ENCODE data around the gene BCL11B. TPM values are rescaled to one million over a fixed set of nuclear protein-coding genes. Genes with fewer than 3 reads are reported as not detected.

BCL11B gene
- total RNA-seq, 4 donors from 2014 or later, result 7.7 to 10.2 (median 10.0) TPM

DNA sequence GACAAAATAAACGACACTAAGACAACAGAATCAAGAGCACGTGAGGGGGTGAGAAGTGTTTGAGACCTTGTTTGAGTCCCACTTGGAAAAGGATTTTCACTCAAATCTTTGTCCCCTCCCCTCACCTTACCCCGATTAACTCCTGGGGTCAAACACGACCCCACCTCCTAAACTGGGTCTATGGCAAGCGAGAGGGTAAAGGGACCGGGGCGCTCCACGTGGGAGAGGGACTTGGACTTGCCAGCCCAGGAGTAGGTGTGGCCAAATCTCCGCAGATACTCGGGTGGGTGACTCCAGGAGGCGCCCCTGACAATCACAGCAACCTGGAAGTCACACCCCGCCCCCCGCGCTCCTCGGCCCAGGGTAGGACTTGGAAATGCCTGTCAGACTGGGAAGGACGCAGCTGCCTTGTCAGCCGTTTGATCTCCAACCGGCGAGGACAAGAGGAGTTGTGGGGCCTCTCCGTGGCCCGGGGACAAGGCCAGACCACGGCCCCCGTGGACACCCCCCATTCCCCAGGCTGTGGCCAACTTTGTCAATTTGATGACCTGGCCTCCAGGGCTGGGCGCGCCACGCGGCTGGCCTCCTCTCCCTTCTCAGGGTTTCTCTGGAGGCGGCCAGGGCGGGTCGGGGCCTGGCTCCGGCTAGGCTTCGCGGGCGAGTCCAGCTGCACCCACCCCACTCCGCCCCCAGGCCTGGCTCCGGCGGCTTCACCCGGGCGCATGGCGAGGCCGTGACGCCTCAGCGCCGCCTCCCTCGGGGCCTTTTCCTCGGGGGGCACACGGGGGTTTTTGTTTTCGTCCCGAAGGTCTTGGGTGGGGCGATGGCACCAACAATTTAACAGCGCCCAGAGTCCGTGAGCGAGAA, 1.1 kb upstream of the BCL11B start:
- peaks cover 0 to 9% of the 10 kb centered on the region in 2 donors for H3K27me3 ChIP-seq
- DNase-seq, result peak in 2 of 3 donors; percentile 71 to 79
- H3K9me3 ChIP-seq, result no peaks in the 10 kb centered on the region
- H3K27ac ChIP-seq, result peak overlapping the region; percentile 62 to 89 (median 84)
- peaks cover 0 to 42% (median 0%) of the 10 kb centered on the region in 4 donors for H3K4me1 ChIP-seq
- TF ChIP-seq, protein P1, sequence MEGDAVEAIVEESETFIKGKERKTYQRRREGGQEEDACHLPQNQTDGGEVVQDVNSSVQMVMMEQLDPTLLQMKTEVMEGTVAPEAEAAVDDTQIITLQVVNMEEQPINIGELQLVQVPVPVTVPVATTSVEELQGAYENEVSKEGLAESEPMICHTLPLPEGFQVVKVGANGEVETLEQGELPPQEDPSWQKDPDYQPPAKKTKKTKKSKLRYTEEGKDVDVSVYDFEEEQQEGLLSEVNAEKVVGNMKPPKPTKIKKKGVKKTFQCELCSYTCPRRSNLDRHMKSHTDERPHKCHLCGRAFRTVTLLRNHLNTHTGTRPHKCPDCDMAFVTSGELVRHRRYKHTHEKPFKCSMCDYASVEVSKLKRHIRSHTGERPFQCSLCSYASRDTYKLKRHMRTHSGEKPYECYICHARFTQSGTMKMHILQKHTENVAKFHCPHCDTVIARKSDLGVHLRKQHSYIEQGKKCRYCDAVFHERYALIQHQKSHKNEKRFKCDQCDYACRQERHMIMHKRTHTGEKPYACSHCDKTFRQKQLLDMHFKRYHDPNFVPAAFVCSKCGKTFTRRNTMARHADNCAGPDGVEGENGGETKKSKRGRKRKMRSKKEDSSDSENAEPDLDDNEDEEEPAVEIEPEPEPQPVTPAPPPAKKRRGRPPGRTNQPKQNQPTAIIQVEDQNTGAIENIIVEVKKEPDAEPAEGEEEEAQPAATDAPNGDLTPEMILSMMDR (IDR thresholded peaks at IDR 0.05), result no peak
- peak in 1 of 2 donors; percentile 14 for TF ChIP-seq POLR2A (IDR thresholded peaks at IDR 0.05)
- H3K4me3 ChIP-seq, result peak overlapping the region; percentile 46 to 84 (median 62)
- no peaks in the 10 kb centered on the region for H3K36me3 ChIP-seq

DNA sequence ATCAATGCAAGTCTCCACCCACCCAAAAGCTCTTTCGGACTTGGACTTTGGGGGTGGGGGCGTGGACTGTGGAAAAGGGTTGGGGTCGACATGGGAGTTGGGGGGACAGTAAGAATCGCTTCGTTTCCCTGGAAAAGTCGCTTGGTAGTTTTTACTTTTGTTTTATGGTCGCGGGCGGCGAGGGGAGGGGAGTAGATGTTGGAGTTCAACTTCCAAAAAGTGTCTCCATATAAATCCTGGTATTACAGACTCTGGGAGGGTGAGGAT, 568 bp upstream of the BCL11B start:
- no peak for TF ChIP-seq POLR2A (IDR thresholded peaks at IDR 0.05)
- TF ChIP-seq, protein P1 (IDR thresholded peaks at IDR 0.05), result no peak
- peak overlapping the region; percentile 82 to 89 (median 85) for H3K27ac ChIP-seq
- peak overlapping the region; percentile 55 to 84 (median 62) for H3K4me3 ChIP-seq
- H3K27me3 ChIP-seq, result peaks cover 0 to 9% of the 10 kb centered on the region in 2 donors
- no peaks in the 10 kb centered on the region for H3K9me3 ChIP-seq
- peaks cover 0 to 42% (median 0%) of the 10 kb centered on the region in 4 donors for H3K4me1 ChIP-seq
- H3K36me3 ChIP-seq, result no peaks in the 10 kb centered on the region
- no peak for DNase-seq

DNA sequence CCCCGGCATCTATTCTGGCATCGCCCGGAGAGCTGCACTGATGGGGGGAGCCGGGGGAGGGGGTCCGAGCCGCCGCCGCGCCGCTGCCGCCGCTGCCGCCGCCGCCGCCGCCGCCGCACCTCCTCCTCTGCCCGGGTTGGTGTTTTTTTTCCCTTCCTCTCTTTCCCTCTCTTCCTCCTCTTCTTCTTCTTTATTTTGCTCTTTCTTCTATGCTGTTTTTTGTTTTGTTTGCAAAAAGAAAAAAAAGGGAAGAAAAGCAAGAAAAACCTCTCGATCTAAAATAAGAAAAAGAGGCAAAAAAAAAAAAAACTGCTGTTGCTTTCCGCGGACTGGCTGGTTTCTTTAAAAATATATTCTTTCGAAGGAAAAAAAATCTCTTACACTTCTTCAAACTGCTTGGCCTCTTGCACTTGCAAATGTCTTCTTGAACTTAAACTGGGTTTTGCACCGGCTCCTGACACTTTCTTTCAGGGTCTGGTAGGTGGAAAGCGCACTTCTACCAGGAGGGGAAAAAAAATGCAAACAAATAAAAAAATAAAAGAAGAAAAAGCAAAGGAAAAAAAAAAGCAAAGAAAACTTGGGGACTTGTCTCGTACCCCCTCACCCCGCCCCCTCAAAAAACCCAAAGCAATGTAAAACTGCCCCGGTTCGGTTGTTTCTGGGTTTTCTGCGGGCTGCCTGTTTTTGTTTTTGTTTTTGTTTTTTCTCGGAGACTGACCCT, 616 bp downstream of the BCL11B start:
- Histone ChIP-seq H3K9me3 (no peaks in the 10 kb centered on the region), H3K4me3 (peak overlapping the region; percentile 55 to 84 (median 62)), H3K36me3 (no peaks in the 10 kb centered on the region), H3K27ac (peak overlapping the region; percentile 82 to 89 (median 85)), H3K4me1 (peaks cover 0 to 42% (median 0%) of the 10 kb centered on the region in 4 donors), H3K27me3 (peaks cover 0 to 9% of the 10 kb centered on the region in 2 donors)
- no peak for DNase-seq
- no peak for TF ChIP-seq POLR2A (IDR thresholded peaks at IDR 0.05)
- TF ChIP-seq, protein P1 (IDR thresholded peaks at IDR 0.05), result no peak

DNA sequence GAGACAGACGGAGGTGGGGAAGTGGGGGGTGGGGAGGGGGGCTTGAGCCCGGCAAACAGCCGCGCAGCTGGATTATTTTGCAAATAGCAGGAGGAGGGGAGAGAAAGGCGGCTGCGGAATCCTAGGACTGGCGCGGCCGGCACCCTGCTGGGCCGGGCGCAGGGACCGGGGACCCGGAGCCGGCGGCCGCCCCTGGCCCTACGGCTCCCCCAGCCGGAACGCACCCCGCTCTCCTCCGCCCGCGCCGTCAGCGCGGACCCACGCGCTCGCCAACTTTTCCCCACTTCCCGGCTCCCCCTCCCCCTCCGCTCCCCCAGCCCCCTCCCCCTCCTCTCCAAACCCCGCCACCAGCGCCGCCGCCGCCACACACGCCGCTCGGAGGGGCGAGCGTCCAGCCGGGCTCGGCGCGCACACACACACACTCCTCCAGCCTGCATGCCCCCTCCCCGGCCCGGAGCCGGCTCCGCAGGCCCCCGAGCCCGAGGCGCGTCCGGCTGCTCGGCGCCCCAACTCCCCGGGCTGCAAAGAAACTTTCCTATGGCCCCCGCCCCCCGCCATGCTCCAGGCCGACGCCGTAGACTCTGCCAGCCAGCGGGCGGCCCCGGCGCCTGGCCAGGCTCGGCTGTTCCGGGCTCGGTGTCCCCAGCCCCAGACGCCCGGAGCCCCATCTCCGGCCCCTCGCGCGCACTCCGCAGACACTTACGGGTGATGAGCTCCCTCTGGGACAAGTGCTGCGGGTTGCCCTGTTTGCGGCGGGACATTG, 1.4 kb downstream of the BCL11B start:
- Histone ChIP-seq H3K27ac (peak overlapping the region; percentile 82 to 89 (median 85)), H3K4me1 (peaks cover 0 to 42% (median 0%) of the 10 kb centered on the region in 4 donors), H3K27me3 (peaks cover 0 to 9% of the 10 kb centered on the region in 2 donors), H3K36me3 (no peaks in the 10 kb centered on the region), H3K4me3 (peak overlapping the region; percentile 55 to 84 (median 62)), H3K9me3 (no peaks in the 10 kb centered on the region)
- DNase-seq, result peak in 1 of 3 donors; percentile 67
- TF ChIP-seq, protein P1 (IDR thresholded peaks at IDR 0.05), result no peak
- no peak for TF ChIP-seq POLR2A (IDR thresholded peaks at IDR 0.05)

Data from Peyer's patch (tissue), 4 donors.